BJ (cell line): ENCODE results near the gene BMF. TPM values are rescaled to one million over a fixed set of nuclear protein-coding genes. Genes with fewer than 3 reads are reported as not detected.
"Not testable (repeated sequence)": the region's sequence is repeated elsewhere in the genome, so short reads cannot be mapped to it uniquely, and the experiment has no call there.

Source experiments
- CTCF ChIA-PET: fragments of 350-600 bp; formaldehyde crosslinking; extraction: SDS; loops from one replicate; lab custom pipeline; 2021; ENCODE audit warnings: antibody characterized with exemption, inconsistent platforms; lab: Yijun Ruan, JAX
- POLR2A ChIA-PET: fragments of 300-600 bp; sonication (Branson Sonifier 250); formaldehyde crosslinking; extraction: SDS; loops from one replicate; lab custom pipeline; 2021; ENCODE audit warnings: antibody characterized with exemption; lab: Charles Lee
- DNase-seq: peaks from one replicate; pipeline ENCODE4 v3.0.0-alpha.2; 2011; ENCODE audit warnings: low read depth
- H3K27me3 ChIP-seq: 2 replicates; pipeline ENCODE4 v1.6.0; 2011; ENCODE audit warnings: low read length; ENCODE audit not compliant: control insufficient read depth, insufficient read depth
- H3K36me3 ChIP-seq: 2 replicates; pipeline ENCODE4 v1.5.1; 2011; ENCODE audit warnings: low read length; ENCODE audit not compliant: control insufficient read depth, insufficient read depth
- H3K4me3 ChIP-seq: 2 replicates; pipeline ENCODE4 v1.5.1; 2011; ENCODE audit warnings: low read depth, mild to moderate bottlenecking, control low read depth, low read length
- polyA plus RNA-seq: library from polyadenylated mRNA; depleted of rRNA; stranded (reverse); fragments of >200 nt; gene quantifications from 2 replicates; pipeline ENCODE4 v1.2.3, GENCODE V29; 2011
- TF ChIP-seq, protein P1 (sequence below): IDR thresholded peaks from 2 replicates; pipeline ENCODE4 v1.5.1; 2011; ENCODE audit warnings: low read depth, mild to moderate bottlenecking, control low read depth, inconsistent platforms, low read length, moderate library complexity; ENCODE audit not compliant: insufficient read depth

BMF gene
- polyA plus RNA-seq, 1 experiment: 8.3 TPM

DNA sequence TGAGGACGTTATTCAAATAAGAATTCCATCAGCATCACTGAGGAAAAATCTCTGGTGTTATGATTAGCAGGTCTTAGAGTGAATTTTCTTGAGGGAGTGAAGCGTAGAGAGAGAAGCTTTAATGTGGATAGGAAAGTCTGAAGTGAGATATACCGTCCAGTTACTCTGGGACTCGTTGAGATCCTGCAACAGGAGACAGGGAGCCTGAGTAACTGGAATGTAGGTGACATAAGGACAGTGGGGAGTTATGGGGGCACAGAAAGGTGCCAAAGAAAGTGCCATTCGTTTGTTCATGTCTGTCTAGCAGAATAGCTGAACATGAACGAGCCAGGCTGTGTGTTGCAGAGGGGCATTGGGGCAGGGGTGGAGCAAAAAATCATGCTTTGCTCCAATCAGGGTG lies 42.8 kb upstream of the BMF start:
- Histone ChIP-seq H3K36me3 (no peaks in the 10 kb centered on the region), H3K27me3 (peaks cover 1% of the 10 kb centered on the region; the same call in 1 of the 2 replicates), H3K4me3 (no peak overlapping the region)
- no peak for DNase-seq
- CTCF ChIA-PET: interaction anchor here (0.5 kb wide), 1 partner anchor 152 kb away, joined by 4 read pairs; no protein-coding TSS in a partner anchor
- TF ChIP-seq, protein P1, sequence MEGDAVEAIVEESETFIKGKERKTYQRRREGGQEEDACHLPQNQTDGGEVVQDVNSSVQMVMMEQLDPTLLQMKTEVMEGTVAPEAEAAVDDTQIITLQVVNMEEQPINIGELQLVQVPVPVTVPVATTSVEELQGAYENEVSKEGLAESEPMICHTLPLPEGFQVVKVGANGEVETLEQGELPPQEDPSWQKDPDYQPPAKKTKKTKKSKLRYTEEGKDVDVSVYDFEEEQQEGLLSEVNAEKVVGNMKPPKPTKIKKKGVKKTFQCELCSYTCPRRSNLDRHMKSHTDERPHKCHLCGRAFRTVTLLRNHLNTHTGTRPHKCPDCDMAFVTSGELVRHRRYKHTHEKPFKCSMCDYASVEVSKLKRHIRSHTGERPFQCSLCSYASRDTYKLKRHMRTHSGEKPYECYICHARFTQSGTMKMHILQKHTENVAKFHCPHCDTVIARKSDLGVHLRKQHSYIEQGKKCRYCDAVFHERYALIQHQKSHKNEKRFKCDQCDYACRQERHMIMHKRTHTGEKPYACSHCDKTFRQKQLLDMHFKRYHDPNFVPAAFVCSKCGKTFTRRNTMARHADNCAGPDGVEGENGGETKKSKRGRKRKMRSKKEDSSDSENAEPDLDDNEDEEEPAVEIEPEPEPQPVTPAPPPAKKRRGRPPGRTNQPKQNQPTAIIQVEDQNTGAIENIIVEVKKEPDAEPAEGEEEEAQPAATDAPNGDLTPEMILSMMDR: no peak
- POLR2A ChIA-PET: no interaction called here

DNA sequence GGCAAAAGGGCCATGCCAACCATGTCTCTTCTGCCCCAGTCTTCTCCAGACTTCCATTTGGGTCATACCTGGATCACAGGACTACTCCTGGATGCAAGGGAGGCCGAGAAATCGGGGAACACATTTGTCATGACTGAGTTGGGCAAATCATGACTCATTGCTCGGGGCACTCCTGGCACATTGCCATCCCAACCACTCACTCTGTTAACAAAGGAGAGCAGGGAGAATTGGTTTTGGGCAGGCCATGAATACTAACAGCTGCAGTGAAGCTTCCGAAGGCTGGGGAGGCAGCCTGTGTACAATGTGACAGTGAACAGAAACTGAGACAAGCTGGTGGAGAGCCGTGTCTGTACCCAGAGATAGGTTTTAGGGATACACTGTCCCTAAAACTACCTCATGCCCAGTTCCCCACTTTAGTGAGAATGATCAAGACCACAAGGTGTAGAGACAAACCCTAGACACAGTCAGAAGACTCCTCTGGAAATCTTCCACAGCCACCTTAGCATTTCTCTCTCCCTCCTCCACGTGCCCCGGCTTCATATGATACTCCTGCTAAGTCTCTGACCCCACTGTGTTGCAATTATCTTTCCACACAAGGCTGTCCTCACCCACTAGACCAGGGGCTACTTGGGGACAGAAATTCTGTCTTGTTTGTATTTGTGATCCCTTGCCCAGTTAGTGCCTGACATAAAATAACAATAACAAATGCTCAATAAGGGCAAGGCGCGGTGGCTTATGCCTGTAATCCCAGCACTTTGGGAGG lies 41.7 kb upstream of the BMF start:
- ChIA-PET POLR2A (no interaction called here), CTCF (no interaction called here)
- Histone ChIP-seq H3K36me3 (no peaks in the 10 kb centered on the region), H3K27me3 (no peaks in the 10 kb centered on the region), H3K4me3 (no peak overlapping the region)
- DNase-seq: no peak
- TF ChIP-seq, protein P1: no peak

DNA sequence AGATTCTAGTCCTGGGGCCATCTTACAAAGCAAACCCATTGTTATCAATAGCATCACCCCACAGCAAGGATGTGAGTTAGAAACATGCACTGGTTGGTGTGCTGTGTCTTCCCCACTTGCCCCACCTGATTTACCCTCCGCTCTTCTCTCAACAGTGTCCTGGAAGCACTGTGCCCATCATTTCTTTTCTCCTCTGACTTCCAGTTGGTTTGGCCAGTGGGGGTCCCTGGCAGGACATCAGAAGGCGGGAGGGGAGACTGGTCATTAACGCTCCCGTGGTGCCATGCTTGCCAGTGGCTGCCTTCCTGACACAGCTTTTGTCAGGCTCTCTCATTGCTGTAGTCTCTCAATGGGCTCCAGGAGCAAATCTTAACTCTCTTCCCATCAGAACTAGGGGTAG lies 40.7 kb upstream of the BMF start:
- H3K36me3 ChIP-seq: no peaks in the 10 kb centered on the region
- H3K27me3 ChIP-seq: no peaks in the 10 kb centered on the region
- ChIA-PET POLR2A (no interaction called here), CTCF (interaction anchor here (0.5 kb wide), 1 partner anchor 126 kb away, joined by 4 read pairs; no protein-coding TSS in a partner anchor)
- TF ChIP-seq, protein P1: no peak
- H3K4me3 ChIP-seq: no peak overlapping the region
- DNase-seq: no peak

DNA sequence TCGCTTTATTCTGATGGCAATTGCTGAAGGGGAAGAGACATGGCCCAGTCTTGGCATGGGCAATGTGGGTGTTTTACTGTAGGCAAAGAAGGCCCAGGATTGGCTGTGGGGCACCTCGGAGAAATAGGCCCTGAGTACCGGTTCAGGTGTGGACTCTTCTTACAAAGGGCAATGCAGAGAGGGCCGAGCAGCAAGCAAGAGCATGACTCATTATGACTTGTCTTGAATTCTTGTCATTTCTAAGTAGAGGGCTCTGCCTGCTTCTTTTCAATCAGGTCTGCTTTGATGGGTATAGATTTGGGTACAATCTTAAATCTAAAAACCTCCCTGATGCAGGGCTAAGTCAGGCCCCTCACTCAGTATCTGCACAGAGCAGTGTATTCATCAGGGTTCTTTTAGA lies 37.4 kb upstream of the BMF start:
- TF ChIP-seq, protein P1: no peak
- no peaks in the 10 kb centered on the region for H3K36me3 ChIP-seq
- ChIA-PET CTCF (no interaction called here), POLR2A (no interaction called here)
- H3K27me3 ChIP-seq: peaks cover 10% of the 10 kb centered on the region
- no peak for DNase-seq
- H3K4me3 ChIP-seq: no peak overlapping the region

DNA sequence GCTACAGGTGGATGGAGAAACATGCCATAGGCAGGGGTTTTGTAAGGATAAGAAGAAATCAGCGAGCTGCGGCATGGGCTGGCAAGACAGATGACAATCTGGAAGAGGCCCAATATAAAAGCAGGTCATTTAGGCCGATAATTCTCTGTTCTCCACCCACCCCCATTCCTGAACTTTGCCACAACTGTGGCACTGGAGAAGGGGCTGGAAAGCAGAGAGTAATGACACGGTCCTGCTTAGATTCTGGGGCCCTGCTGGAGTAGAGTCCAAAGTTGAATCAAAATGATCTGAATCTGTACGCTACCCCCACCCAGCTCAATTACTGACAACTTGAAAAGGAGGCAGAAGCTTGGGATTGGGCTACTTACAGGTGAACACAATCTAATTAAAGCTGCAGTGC lies 33.7 kb upstream of the BMF start:
- no peaks in the 10 kb centered on the region for H3K36me3 ChIP-seq
- H3K27me3 ChIP-seq: peaks cover 10% of the 10 kb centered on the region
- CTCF ChIA-PET: interaction anchor here (0.6 to 1.2 kb wide), 3 partner anchors 11 to 319 kb away, joined by 3 to 4 read pairs (median 3); no protein-coding TSS in a partner anchor
- H3K4me3 ChIP-seq: no peak overlapping the region
- POLR2A ChIA-PET: no interaction called here
- DNase-seq: no peak
- TF ChIP-seq, protein P1: no peak

DNA sequence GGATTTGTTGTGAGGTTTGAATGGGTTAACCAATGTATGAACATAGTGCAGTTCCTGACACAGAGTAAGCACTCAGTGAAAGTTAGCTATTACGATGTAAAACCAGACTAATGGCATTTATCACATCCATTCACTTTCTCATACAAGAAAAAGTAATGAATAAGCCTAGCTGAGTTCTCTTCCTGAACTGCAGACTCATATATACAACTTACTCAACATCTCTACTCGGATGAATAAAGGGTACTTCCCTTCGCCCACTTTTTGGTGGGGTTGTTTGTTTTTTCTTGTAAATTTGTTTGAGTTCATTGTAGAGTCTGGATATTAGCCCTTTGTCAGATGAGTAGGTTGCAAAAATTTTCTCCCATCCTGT lies 29.5 kb upstream of the BMF start:
- H3K4me3 ChIP-seq, H3K36me3 ChIP-seq, DNase-seq, POLR2A ChIA-PET: not testable (repeated sequence)
- peaks cover 11% of the 10 kb centered on the region for H3K27me3 ChIP-seq
- CTCF ChIA-PET: interaction anchor here (1.8 kb wide), 1 partner anchor 33 kb away, joined by 4 read pairs; no protein-coding TSS in a partner anchor
